ENCODE measurements around the gene CACNA1C.

CACNA1C gene

DNA sequence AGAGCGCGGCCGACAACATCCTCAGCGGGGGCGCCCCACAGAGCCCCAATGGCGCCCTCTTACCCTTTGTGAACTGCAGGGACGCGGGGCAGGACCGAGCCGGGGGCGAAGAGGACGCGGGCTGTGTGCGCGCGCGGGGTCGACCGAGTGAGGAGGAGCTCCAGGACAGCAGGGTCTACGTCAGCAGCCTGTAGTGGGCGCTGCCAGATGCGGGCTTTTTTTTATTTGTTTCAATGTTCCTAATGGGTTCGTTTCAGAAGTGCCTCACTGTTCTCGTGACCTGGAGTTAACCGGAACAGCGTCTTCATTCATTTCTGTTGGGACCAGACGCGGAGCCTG, 638.2 kb downstream of the CACNA1C start:
- TF ChIP-seq, protein P1, sequence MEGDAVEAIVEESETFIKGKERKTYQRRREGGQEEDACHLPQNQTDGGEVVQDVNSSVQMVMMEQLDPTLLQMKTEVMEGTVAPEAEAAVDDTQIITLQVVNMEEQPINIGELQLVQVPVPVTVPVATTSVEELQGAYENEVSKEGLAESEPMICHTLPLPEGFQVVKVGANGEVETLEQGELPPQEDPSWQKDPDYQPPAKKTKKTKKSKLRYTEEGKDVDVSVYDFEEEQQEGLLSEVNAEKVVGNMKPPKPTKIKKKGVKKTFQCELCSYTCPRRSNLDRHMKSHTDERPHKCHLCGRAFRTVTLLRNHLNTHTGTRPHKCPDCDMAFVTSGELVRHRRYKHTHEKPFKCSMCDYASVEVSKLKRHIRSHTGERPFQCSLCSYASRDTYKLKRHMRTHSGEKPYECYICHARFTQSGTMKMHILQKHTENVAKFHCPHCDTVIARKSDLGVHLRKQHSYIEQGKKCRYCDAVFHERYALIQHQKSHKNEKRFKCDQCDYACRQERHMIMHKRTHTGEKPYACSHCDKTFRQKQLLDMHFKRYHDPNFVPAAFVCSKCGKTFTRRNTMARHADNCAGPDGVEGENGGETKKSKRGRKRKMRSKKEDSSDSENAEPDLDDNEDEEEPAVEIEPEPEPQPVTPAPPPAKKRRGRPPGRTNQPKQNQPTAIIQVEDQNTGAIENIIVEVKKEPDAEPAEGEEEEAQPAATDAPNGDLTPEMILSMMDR (IDR thresholded peaks at IDR 0.05; ENCODE audit: insufficient read depth, missing control alignments) = no peak
- DNase-seq (ENCODE audit: insufficient read length, low spot score) (no peak), FAIRE-seq (no peak)

DNA sequence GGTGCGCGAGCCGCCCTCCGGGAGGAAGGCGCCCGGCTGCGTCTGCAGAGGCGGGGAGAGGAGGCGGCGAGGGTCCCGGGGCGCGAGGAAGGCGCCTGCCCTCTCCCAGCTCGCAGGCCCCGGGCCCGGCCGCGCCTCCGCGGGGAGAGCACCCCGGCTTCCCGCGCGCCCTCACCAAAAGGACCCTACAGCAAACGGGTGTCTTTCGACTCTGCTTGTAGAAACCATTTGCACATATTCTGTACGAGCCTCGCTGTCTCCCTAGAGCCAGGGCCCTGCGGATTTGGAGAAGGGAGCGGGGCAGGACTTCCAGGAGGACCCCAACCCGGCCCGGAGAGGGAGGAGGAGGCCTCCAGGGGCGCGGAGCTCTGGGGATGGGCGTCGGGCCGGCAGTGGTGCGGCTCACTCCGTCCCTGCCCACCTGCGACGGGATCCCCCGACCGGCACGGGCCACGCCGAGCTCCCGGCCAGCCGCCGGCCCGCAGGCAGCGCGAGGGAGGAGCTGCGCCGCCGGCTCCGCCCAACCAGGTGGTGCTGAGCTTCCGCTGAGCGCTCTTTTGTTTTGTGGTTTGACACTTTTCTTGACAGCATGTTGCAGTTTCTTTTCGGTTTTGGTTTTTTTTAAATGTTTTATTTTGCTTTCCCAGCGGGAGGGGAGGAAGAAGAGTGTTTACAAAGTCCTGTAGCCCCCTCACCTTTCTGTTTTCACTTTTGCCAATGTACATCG, 638.7 kb downstream of the CACNA1C start:
- DNase-seq (ENCODE audit: insufficient read length, low spot score) (no peak), FAIRE-seq (no peak)
- TF ChIP-seq, protein P1 (IDR thresholded peaks at IDR 0.05; ENCODE audit: insufficient read depth, missing control alignments) = no peak

DNA sequence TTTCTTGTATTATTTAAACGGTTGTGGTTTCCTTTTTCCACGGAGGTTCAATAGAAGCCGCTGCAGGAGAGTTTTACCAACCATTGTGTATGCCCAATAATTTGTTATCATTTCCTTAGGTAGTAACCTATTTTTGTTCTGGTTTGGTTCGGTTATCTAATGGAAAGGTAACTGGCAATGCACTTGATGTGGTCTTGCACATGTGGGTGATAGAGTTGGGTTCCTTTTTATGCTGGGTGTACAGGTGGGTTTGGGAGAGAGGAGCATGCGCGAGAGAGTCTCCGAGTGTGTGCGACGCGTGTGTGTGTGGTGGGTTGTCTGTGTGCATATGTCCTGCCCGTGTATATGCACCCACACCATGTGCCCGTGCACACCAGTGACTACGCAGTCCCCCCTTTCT, 639.3 kb downstream of the CACNA1C start:
- DNase-seq (ENCODE audit: insufficient read length, low spot score) = no peak
- TF ChIP-seq, protein P1 (IDR thresholded peaks at IDR 0.05; ENCODE audit: insufficient read depth, missing control alignments) = no peak
- no peak for FAIRE-seq

DNA sequence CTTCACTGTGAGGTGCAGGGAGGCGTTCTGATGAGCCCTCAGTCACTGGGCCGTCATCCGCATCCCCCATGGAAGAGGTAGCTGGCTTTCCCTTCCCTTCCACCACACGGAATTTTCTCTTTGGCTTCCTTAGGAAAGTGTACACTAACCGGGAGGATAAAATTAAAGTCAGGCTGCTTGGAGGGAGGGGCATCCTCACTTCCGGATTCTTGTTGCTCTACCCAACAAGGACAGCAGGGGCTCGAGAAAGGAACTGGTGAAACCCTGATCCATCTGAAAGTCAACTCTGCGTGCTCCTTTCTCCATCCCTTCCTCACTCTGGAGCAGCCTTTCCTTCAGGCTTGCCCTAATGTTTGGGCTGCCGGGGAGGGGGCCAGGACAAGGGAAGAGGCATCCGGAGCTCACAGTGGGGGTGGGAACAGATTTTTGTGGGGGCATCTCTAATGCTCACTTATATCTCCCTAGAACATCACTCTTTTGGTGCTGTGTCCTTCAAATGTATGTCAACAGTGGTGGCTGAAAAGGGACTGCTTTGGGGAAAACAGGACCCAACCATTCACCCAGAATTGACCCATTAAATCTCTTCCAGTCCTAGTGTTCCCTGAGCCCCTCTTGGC, 640.6 kb downstream of the CACNA1C start:
- TF ChIP-seq, protein P1 (IDR thresholded peaks at IDR 0.05; ENCODE audit: insufficient read depth, missing control alignments) = no peak
- DNase-seq (ENCODE audit: insufficient read length, low spot score) (no peak), FAIRE-seq (no peak)

DNA sequence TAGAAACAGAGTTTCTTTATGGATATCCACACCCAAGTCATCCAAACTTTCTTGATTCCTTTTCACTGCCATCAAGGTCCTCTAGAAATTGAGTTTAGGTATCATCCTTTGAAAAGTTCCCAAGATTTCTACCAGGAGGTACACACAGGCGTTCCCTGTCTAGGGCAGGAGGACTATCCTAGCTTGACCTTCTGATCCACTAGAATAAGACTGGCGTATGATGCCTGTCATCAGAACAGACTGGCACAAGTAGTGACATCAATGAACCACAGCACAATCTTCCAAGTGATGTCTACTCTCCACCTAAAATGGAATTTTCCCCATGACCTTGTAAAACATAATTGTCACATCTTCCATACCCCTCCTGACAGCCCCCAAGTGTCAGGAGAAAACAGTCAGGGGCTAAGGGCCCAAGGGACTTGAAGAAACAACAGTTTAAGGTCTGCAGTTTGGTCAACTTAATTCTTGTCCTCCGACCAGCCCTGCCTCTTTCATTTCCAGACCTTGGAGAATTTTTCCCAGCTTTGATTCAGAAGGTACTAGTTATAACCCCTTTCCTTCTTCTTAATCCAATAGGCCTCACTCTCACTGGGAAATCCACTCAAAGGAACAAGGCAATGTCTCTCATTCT, 641.3 kb downstream of the CACNA1C start:
- DNase-seq (ENCODE audit: insufficient read length, low spot score) = no peak
- TF ChIP-seq, protein P1 (IDR thresholded peaks at IDR 0.05; ENCODE audit: insufficient read depth, missing control alignments) = no peak
- FAIRE-seq = no peak

DNA sequence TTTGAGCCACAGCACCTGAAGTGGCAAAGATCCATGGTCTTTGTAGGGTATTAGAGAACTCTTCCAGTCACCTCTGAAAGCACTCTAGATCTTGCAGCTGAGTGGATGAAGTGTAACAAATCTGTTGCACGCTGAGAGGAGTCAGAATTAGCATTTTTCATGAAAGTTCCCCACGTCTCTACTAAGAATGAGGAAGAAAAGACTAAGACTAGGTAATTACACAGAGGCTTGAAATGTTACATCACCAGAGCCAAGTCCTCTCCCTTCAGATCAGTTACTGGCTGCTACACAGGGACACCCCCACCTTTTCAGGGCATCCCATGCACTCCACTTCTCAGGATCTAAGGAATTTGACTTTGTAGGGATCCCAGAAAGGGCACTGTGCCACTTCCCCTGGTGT, 643.3 kb downstream of the CACNA1C start:
- no peak for FAIRE-seq
- no peak for DNase-seq (ENCODE audit: insufficient read length, low spot score)
- TF ChIP-seq, protein P1 (IDR thresholded peaks at IDR 0.05; ENCODE audit: insufficient read depth, missing control alignments) = no peak

Measured in D721Med (cell line).